ENCODE results near the gene MAN1B1.

MAN1B1 gene

GRCh38 chr9:137148242-137148641 is 61.5 kb downstream of the MAN1B1 start:
- DNase-seq: no peak

GRCh38 chr9:137148661-137149060 is 61.9 kb downstream of the MAN1B1 start:
- DNase-seq: no peak

- no peak for DNase-seq
These were observed 62.6 kb downstream of the MAN1B1 start for GRCh38 chr9:137149363-137149762.

GRCh38 chr9:137149942-137150616 is 63.3 kb downstream of the MAN1B1 start:
- DNase-seq: no peak

- peak; percentile 49 for DNase-seq
These were observed 64.1 kb downstream of the MAN1B1 start for GRCh38 chr9:137150617-137151457.

GRCh38 chr9:137152844-137153405 is 66.1 kb downstream of the MAN1B1 start:
- no peak for DNase-seq

- DNase-seq: peak; percentile 47
These were observed 70.0 kb downstream of the MAN1B1 start for GRCh38 chr9:137156567-137157375.

GRCh38 chr9:137157618-137158415 is 71.0 kb downstream of the MAN1B1 start:
- no peak for DNase-seq

GRCh38 chr9:137158625-137159024 is 71.8 kb downstream of the MAN1B1 start:
- DNase-seq: no peak
